Astrocyte (in vitro differentiated cells and primary cell): Measurements from ENCODE around the gene GRK5. TPM values are rescaled to one million over a fixed set of nuclear protein-coding genes. Genes with fewer than 3 reads are reported as not detected.
A peak's percentile ranks its signal among the peaks of the same experiment; 100 is the strongest.
"Not testable (repeated sequence)": the region's sequence is repeated elsewhere in the genome, so short reads cannot be mapped to it uniquely, and the experiment has no call there.

Experiments used
- DNase-seq: peaks from one replicate; pipeline ENCODE4 v3.0.0-alpha.2; 2010; ENCODE audit warnings: low read depth
- FAIRE-seq: peaks from 2 replicates; lab custom pipeline; 2011; peaks lifted over from hg19 to GRCh38; lab: Jason Lieb, UNC
- H2AFZ ChIP-seq: 2 replicates; pipeline ENCODE4 v1.6.0; 2012; ENCODE audit warnings: low read depth, low read length, inconsistent platforms
- H3K27ac ChIP-seq: 2 replicates; pipeline ENCODE4 v1.5.1; 2011; ENCODE audit warnings: low read depth, low read length, inconsistent platforms
- H3K27me3 ChIP-seq: 2 replicates; pipeline ENCODE4 v1.6.0; 2011; ENCODE audit warnings: low read length, inconsistent platforms; ENCODE audit not compliant: insufficient read depth
- H3K36me3 ChIP-seq: 2 replicates; pipeline ENCODE4 v1.5.1; 2011; ENCODE audit warnings: low read length, inconsistent platforms; ENCODE audit not compliant: insufficient read depth
- H3K4me1 ChIP-seq: 2 replicates; pipeline ENCODE4 v1.5.1; 2011; ENCODE audit warnings: low read length, inconsistent platforms; ENCODE audit not compliant: insufficient read depth
- H3K4me2 ChIP-seq: 2 replicates; pipeline ENCODE4 v1.6.0; 2012; ENCODE audit warnings: low read length, inconsistent platforms
- H3K4me3 ChIP-seq: 2 replicates; pipeline ENCODE4 v1.5.1; 2011; ENCODE audit warnings: low read depth, mild to moderate bottlenecking, low read length, inconsistent platforms; ENCODE audit not compliant: insufficient read depth
- H3K79me2 ChIP-seq: 2 replicates; pipeline ENCODE4 v1.6.0; 2012; ENCODE audit warnings: mild to moderate bottlenecking, low read length, inconsistent platforms; ENCODE audit not compliant: insufficient read depth
- H3K9ac ChIP-seq: 2 replicates; pipeline ENCODE4 v1.6.0; 2012; ENCODE audit warnings: mild to moderate bottlenecking, low read length, inconsistent platforms
- H3K9me3 ChIP-seq: 2 replicates; pipeline ENCODE4 v1.5.1; 2012; ENCODE audit warnings: low read depth, mild to moderate bottlenecking, low read length, inconsistent platforms; ENCODE audit not compliant: insufficient read depth
- H4K20me1 ChIP-seq: 2 replicates; pipeline ENCODE4 v1.6.0; 2012; ENCODE audit warnings: low read length, inconsistent platforms; ENCODE audit not compliant: insufficient read depth
- H3K27ac Mint-ChIP-seq: one replicate; pipeline ENCODE4 v1.8.0; 2021; ENCODE audit warnings: mild to moderate bottlenecking, mixed read lengths; ENCODE audit not compliant: unreplicated experiment
- H3K27me3 Mint-ChIP-seq: one replicate; pipeline ENCODE4 v1.8.0; 2021; ENCODE audit warnings: low read depth, mixed read lengths; ENCODE audit not compliant: unreplicated experiment
- H3K36me3 Mint-ChIP-seq: one replicate; pipeline ENCODE4 v1.8.0; 2021; ENCODE audit warnings: low read depth, mixed read lengths; ENCODE audit not compliant: unreplicated experiment
- H3K4me1 Mint-ChIP-seq: one replicate; pipeline ENCODE4 v1.8.0; 2021; ENCODE audit warnings: low read depth, mixed read lengths; ENCODE audit not compliant: unreplicated experiment
- H3K4me3 Mint-ChIP-seq: one replicate; pipeline ENCODE4 v1.8.0; 2021; ENCODE audit warnings: mild to moderate bottlenecking, moderate library complexity, mixed read lengths; ENCODE audit not compliant: unreplicated experiment
- H3K9me3 Mint-ChIP-seq: one replicate; pipeline ENCODE4 v1.8.0; 2021; ENCODE audit warnings: mild to moderate bottlenecking, mixed read lengths; ENCODE audit not compliant: unreplicated experiment
- EZH2 ChIP-seq: IDR thresholded peaks from 2 replicates; pipeline ENCODE4 v1.6.1; 2012; ENCODE audit warnings: mild to moderate bottlenecking, low read length, inconsistent platforms; ENCODE audit not compliant: insufficient read depth
- total RNA-seq: library from RNA; stranded (reverse); gene quantifications from 2 replicates; pipeline ENCODE4 v1.2.1, GENCODE V29; 2021
- TF ChIP-seq, protein P1 (sequence below): IDR thresholded peaks from 2 replicates; pipeline ENCODE4 v1.5.1; 2011; ENCODE audit warnings: low read depth, mild to moderate bottlenecking, inconsistent platforms, low read length, moderate library complexity; ENCODE audit not compliant: insufficient read depth

The GRK5 gene
- total RNA-seq, 1 donor from 2014 or later = 8.5 TPM

DNA sequence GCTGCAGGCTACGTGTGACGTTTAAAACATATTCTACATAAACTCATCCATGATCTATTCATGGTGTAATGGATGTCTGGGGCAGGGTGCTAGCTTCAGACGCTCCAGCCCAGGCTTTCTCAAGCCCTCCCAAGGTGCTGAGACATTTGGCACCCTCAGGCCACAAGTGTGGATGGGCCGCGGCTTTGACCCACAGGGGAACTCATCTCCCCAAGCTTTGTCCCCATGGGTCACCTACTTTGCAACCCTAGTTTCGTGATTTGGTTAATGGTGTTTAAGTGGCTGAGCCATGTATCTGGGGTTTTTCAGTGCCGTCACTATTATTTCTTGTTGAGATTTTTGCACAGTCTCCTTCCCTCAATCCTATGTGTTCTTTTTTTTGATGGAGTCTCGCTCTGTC is 66.0 kb downstream of the GRK5 start:
- Histone ChIP-seq H3K79me2 (peaks cover 37% of the 10 kb centered on the region), H2AFZ (no peak overlapping the region), H3K27ac (no peak overlapping the region), H3K27me3 (peaks cover 2% of the 10 kb centered on the region), H3K4me2 (no peak overlapping the region), H3K9ac (no peak overlapping the region), H3K4me1 (peaks cover 20% of the 10 kb centered on the region), H3K36me3 (no peaks in the 10 kb centered on the region), H3K9me3 (no peaks in the 10 kb centered on the region), H3K4me3 (no peak overlapping the region), H4K20me1 (peaks cover 69% of the 10 kb centered on the region)
- Mint-ChIP-seq H3K4me1 (peaks cover 9% of the 10 kb centered on the region), H3K9me3 (no peaks in the 10 kb centered on the region), H3K4me3 (no peak overlapping the region), H3K27ac (no peak overlapping the region), H3K27me3 (peaks cover 2% of the 10 kb centered on the region), H3K36me3 (peaks cover 5% of the 10 kb centered on the region)
- DNase-seq (no peak), FAIRE-seq (no peak)
- TF ChIP-seq EZH2 = no peak
- TF ChIP-seq, protein P1, sequence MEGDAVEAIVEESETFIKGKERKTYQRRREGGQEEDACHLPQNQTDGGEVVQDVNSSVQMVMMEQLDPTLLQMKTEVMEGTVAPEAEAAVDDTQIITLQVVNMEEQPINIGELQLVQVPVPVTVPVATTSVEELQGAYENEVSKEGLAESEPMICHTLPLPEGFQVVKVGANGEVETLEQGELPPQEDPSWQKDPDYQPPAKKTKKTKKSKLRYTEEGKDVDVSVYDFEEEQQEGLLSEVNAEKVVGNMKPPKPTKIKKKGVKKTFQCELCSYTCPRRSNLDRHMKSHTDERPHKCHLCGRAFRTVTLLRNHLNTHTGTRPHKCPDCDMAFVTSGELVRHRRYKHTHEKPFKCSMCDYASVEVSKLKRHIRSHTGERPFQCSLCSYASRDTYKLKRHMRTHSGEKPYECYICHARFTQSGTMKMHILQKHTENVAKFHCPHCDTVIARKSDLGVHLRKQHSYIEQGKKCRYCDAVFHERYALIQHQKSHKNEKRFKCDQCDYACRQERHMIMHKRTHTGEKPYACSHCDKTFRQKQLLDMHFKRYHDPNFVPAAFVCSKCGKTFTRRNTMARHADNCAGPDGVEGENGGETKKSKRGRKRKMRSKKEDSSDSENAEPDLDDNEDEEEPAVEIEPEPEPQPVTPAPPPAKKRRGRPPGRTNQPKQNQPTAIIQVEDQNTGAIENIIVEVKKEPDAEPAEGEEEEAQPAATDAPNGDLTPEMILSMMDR = no peak

DNA sequence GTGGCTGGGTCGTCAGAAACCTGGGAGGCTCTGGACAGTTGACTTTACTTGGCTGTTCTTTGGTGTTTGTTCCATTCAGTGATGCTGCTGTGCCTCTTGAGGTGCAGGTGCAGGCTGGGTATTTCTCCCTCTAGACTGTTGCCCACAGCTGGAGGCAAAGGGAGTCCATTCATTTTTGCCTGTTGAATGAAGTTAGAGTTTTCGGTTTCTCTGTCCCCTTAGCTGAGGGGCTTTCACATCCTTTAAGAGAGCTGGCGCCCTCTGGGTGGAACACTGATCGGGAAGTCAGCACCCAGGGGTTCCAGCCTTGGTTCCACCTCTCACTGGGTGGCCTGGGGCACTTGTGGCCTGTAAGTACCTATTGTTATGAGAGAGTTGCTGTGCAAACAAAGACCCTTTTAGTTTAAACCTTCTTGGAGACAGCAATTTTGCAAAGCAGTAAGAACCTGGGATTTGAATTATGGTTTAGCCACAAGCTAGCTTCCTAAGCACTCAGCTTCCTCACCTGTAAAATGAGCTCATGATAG is 67.2 kb downstream of the GRK5 start:
- H3K27ac Mint-ChIP-seq = no peak overlapping the region
- Histone ChIP-seq H2AFZ (no peak overlapping the region), H3K36me3 (no peaks in the 10 kb centered on the region), H3K4me1 (peaks cover 20% of the 10 kb centered on the region), H3K27me3 (peaks cover 2% of the 10 kb centered on the region), H4K20me1 (peaks cover 67% of the 10 kb centered on the region), H3K4me2 (no peak overlapping the region), H3K9ac (no peak overlapping the region), H3K27ac (no peak overlapping the region), H3K4me3 (no peak overlapping the region), H3K9me3 (no peaks in the 10 kb centered on the region), H3K79me2 (peaks cover 40% of the 10 kb centered on the region)
- H3K4me1 Mint-ChIP-seq = peaks cover 9% of the 10 kb centered on the region
- no peaks in the 10 kb centered on the region for H3K9me3 Mint-ChIP-seq
- no peak overlapping the region for H3K4me3 Mint-ChIP-seq
- peaks cover 5% of the 10 kb centered on the region for H3K36me3 Mint-ChIP-seq
- TF ChIP-seq, protein P1 = no peak
- no peak for TF ChIP-seq EZH2
- peaks cover 4% of the 10 kb centered on the region for H3K27me3 Mint-ChIP-seq
- DNase-seq (no peak), FAIRE-seq (no peak)

DNA sequence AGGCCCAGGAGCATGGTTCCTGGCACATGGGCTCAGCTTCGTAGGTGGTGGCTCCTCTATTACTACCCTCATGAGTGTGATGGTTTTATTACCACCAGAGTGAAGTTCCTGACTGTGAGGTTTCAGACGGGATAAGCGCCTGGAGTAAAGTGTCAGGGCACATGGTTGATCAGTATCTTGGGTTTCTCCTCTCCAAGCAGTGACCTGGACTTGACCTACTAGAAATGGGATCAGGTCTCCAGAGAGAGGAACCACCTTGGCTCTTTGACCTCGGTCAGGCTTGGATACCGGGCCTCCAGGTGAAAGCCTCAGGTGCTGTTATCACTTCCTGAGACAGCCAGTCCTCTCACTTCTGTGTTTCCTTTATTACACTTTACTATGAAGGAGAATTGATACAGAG is 67.7 kb downstream of the GRK5 start:
- peaks cover 41% of the 10 kb centered on the region for H3K79me2 ChIP-seq
- no peaks in the 10 kb centered on the region for H3K9me3 ChIP-seq
- peaks cover 2% of the 10 kb centered on the region for H3K27me3 ChIP-seq
- FAIRE-seq (no peak), DNase-seq (no peak)
- no peak overlapping the region for H3K27ac Mint-ChIP-seq
- H3K27me3 Mint-ChIP-seq = peaks cover 4% of the 10 kb centered on the region
- H4K20me1 ChIP-seq = peaks cover 70% of the 10 kb centered on the region
- H3K4me3 ChIP-seq = no peak overlapping the region
- peaks cover 20% of the 10 kb centered on the region for H3K4me1 ChIP-seq
- no peak overlapping the region for H2AFZ ChIP-seq
- H3K36me3 ChIP-seq = no peaks in the 10 kb centered on the region
- H3K9me3 Mint-ChIP-seq = no peaks in the 10 kb centered on the region
- no peak overlapping the region for H3K27ac ChIP-seq
- H3K4me3 Mint-ChIP-seq = no peak overlapping the region
- H3K36me3 Mint-ChIP-seq = peaks cover 5% of the 10 kb centered on the region
- peak overlapping the region; percentile 41 for H3K4me2 ChIP-seq
- TF ChIP-seq EZH2 = no peak
- TF ChIP-seq, protein P1 = no peak
- H3K9ac ChIP-seq = no peak overlapping the region
- H3K4me1 Mint-ChIP-seq = peaks cover 9% of the 10 kb centered on the region

DNA sequence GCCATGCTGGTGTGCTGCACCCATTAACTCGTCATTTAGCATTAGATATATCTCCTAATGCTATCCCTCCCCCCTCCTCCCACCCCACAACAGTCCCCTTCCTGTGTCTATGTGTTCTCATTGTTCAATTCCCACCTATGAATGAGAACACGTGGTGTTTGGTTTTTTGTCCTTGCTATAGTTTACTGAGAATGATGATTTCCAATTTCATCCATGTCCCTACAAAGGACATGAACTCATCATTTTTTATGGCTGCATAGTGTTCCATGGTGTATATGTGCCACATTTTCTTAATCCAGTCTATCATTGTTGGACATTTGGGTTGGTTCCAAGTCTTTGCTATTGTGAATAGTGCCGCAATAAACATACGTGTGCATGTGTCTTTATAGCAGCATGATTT is 68.8 kb downstream of the GRK5 start:
- Histone ChIP-seq H3K4me1 (peaks cover 15% of the 10 kb centered on the region), H4K20me1 (peaks cover 70% of the 10 kb centered on the region), H3K79me2 (peaks cover 41% of the 10 kb centered on the region)
- H3K36me3 Mint-ChIP-seq, H3K9ac ChIP-seq, H3K27ac Mint-ChIP-seq, H3K4me3 ChIP-seq, DNase-seq, H2AFZ ChIP-seq, H3K9me3 Mint-ChIP-seq, H3K9me3 ChIP-seq, H3K4me3 Mint-ChIP-seq, H3K27me3 Mint-ChIP-seq, H3K4me2 ChIP-seq, H3K27me3 ChIP-seq, H3K27ac ChIP-seq, H3K36me3 ChIP-seq, H3K4me1 Mint-ChIP-seq, FAIRE-seq: not testable (repeated sequence)
